KMS-11 (cell line): ENCODE data around the gene SLC2A5.

Source experiments
- H2AFZ ChIP-seq: fragments of 200-600 bp; sonication (generic); 2 replicates; pipeline ENCODE4 v1.6.1; 2016; ENCODE audit warnings: antibody characterized with exemption, mixed run types, low read depth
- H3K27ac ChIP-seq: fragments of 200-600 bp; sonication (generic); 2 replicates; pipeline ENCODE4 v1.6.1; 2016; ENCODE audit warnings: mild to moderate bottlenecking, mixed run types
- H3K27me3 ChIP-seq: fragments of 200-600 bp; sonication (generic); 2 replicates; pipeline ENCODE4 v1.6.1; 2017; ENCODE audit warnings: mild to moderate bottlenecking, low read depth, mixed run types, moderate library complexity; ENCODE audit not compliant: insufficient read depth
- H3K36me3 ChIP-seq: fragments of 200-600 bp; sonication (generic); 2 replicates; pipeline ENCODE4 v1.6.1; 2017; ENCODE audit warnings: mild to moderate bottlenecking, mixed run types; ENCODE audit not compliant: insufficient read depth
- H3K4me1 ChIP-seq: fragments of 200-600 bp; sonication (generic); 2 replicates; pipeline ENCODE4 v1.6.1; 2016; ENCODE audit warnings: mild to moderate bottlenecking, low read depth, mixed run types; ENCODE audit not compliant: poor library complexity, severe bottlenecking
- H3K4me2 ChIP-seq: fragments of 200-600 bp; sonication (generic); 2 replicates; pipeline ENCODE4 v1.7.0; 2016; ENCODE audit warnings: mild to moderate bottlenecking, mixed run types
- H3K4me3 ChIP-seq: fragments of 200-600 bp; sonication (generic); IDR thresholded peaks from 2 replicates; pipeline ENCODE4 v1.6.1; 2017; ENCODE audit warnings: low read depth, low read length, mixed read lengths; ENCODE audit not compliant: insufficient read depth
- H3K79me2 ChIP-seq: fragments of 200-600 bp; sonication (generic); 2 replicates; pipeline ENCODE4 v1.6.1; 2016; ENCODE audit warnings: low read depth, mixed run types; ENCODE audit not compliant: insufficient read depth
- H3K9ac ChIP-seq: fragments of 200-600 bp; sonication (generic); 2 replicates; pipeline ENCODE4 v1.6.1; 2016; ENCODE audit warnings: mild to moderate bottlenecking, mixed run types
- H4K20me1 ChIP-seq: fragments of 200-600 bp; sonication (generic); 2 replicates; pipeline ENCODE4 v1.6.1; 2016; ENCODE audit warnings: mild to moderate bottlenecking, mixed run types; ENCODE audit not compliant: insufficient read depth
- TF ChIP-seq, protein P1 (sequence below): fragments of 200-600 bp; sonication (generic); conservative IDR thresholded peaks from 2 replicates; pipeline ENCODE4 v1.6.1; 2017; ENCODE audit warnings: low read depth, mild to moderate bottlenecking, antibody characterized with exemption, low read length, moderate library complexity, mixed read lengths

SLC2A5 gene

DNA sequence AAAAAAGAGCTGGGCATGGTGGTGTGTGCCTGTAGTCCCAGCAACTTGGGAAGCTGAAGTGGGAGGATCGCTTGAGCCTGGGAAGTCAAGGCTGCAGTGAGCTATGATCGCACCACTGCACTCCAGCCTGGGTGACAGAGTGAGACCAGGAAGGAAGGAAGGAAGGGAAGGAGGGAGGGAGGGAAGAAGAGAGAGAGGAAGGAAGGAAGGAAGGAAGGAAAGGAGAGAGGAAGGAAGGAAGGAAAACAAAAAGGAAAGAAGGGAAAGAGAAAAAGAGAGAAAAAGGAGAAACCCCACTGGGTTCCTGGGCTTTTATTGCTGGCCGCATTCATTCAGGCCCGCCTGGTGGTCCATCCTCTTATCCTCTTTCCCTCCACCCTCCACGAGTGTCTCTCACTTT is 53.0 kb downstream of the SLC2A5 start:
- Histone ChIP-seq H3K36me3 (no peaks in the 10 kb centered on the region), H3K27ac (no peak overlapping the region), H3K9ac (no peak overlapping the region), H3K27me3 (peaks cover 9% of the 10 kb centered on the region), H3K4me3 (no peak overlapping the region), H3K79me2 (no peaks in the 10 kb centered on the region), H2AFZ (no peak overlapping the region), H4K20me1 (no peaks in the 10 kb centered on the region), H3K4me1 (no peaks in the 10 kb centered on the region), H3K4me2 (no peak overlapping the region)
- TF ChIP-seq, protein P1, sequence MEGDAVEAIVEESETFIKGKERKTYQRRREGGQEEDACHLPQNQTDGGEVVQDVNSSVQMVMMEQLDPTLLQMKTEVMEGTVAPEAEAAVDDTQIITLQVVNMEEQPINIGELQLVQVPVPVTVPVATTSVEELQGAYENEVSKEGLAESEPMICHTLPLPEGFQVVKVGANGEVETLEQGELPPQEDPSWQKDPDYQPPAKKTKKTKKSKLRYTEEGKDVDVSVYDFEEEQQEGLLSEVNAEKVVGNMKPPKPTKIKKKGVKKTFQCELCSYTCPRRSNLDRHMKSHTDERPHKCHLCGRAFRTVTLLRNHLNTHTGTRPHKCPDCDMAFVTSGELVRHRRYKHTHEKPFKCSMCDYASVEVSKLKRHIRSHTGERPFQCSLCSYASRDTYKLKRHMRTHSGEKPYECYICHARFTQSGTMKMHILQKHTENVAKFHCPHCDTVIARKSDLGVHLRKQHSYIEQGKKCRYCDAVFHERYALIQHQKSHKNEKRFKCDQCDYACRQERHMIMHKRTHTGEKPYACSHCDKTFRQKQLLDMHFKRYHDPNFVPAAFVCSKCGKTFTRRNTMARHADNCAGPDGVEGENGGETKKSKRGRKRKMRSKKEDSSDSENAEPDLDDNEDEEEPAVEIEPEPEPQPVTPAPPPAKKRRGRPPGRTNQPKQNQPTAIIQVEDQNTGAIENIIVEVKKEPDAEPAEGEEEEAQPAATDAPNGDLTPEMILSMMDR: no peak

DNA sequence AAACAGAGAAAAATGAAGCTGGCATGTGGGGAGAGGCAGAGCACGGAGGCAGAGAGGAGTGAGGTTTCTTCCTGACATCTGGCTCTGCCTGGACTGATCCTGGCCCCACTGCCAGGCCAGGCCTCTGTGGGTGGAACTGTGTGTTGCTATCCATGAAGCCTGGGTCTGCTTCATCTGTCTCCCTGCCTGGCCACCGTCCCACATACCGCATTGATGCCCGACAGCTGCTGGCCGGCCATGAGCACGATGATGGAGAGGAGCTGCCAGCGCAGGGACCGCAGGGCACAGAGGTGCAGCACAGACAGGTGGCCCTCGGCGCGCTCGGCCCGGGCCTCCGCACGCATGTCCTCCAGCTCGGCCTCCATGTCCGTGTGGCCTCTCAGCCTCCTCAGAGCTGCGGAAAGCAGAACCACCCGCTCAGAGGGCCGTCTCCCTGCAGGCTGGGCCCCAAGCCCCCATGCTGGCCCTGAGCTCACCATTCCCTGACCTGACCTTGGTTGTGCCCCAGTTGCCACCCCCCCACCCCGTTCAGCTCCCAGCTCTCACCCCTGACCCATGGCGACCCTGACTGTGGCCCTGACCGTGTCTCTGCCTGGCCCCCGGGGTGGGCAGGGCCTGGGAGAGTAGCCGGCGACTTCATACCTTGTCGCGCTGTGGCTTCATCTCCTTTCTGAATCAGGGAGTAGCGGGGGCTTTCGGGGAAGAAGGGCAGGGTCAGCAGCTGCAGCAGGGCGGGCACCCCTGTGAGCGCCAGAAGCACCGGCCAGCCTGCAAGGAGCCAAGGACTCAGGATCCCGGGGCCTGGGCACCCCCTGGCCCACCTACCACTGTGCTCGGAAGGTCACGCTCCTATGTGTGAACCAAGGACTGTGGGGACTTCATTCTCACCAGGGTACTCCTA is 54.7 kb downstream of the SLC2A5 start:
- Histone ChIP-seq H3K4me2 (no peak overlapping the region), H3K27me3 (peaks cover 9% of the 10 kb centered on the region), H3K36me3 (no peaks in the 10 kb centered on the region), H3K9ac (no peak overlapping the region), H3K27ac (no peak overlapping the region), H3K79me2 (no peaks in the 10 kb centered on the region), H3K4me1 (no peaks in the 10 kb centered on the region), H2AFZ (no peak overlapping the region), H3K4me3 (no peak overlapping the region), H4K20me1 (no peaks in the 10 kb centered on the region)
- TF ChIP-seq, protein P1: no peak

DNA sequence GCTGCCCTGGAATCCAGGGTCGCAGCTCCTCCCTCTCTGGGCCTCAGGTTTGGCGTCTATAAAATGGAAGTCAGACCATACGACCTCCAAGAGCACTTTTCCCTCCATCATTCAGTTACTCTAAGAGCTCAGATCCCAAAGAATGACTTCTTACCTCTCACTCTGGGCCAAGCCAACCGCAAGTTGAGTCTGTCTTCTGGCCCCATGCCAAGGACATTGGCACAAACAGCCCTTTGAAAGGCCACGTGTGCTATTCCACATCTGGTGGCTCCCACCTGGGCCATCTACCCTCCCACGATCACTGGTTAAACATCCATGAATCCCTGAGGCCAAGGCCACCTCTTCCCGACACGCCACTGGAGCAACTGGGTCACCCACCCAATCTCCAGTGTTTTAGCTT is 55.6 kb downstream of the SLC2A5 start:
- Histone ChIP-seq H3K4me1 (no peaks in the 10 kb centered on the region), H3K27me3 (peaks cover 13% of the 10 kb centered on the region)

DNA sequence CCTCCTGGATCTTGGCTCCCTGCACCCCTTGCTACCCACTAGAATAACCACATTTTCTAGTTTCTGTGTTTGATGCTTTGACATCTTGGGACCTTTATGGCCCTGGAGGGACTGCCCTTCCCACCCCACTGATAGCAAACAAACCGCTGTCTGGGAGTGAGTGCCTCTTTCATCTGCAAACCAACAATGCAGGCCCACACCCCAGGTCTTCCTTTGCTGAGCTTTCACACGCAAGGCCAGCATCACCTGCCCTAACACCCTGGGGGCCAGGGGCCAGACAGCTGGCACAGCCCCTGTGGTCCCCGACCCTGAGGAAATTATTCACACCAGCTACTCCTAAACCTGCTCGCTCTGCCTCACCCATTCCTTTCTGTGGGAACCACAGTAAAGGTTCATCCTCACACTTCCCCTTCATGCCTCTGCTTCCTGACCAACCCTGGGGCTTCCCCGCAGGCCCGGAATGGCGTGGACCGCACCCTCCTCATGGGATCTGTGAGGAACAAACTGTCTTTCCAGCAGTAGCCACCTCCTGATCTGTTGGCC is 58.6 kb downstream of the SLC2A5 start:
- Histone ChIP-seq H3K4me2 (no peak overlapping the region), H3K79me2 (no peaks in the 10 kb centered on the region), H3K4me3 (no peak overlapping the region), H3K9ac (no peak overlapping the region), H3K36me3 (no peaks in the 10 kb centered on the region), H3K27me3 (peaks cover 14% of the 10 kb centered on the region), H3K27ac (no peak overlapping the region), H2AFZ (no peak overlapping the region), H3K4me1 (no peaks in the 10 kb centered on the region), H4K20me1 (no peaks in the 10 kb centered on the region)
- TF ChIP-seq, protein P1: no peak

More for the DNA sequence above, 55.6 kb downstream of the SLC2A5 start:
- TF ChIP-seq, protein P1: no peak
- Histone ChIP-seq H3K79me2 (no peaks in the 10 kb centered on the region), H3K9ac (no peak overlapping the region), H3K36me3 (no peaks in the 10 kb centered on the region), H3K4me2 (no peak overlapping the region), H4K20me1 (no peaks in the 10 kb centered on the region), H2AFZ (no peak overlapping the region), H3K27ac (no peak overlapping the region), H3K4me3 (no peak overlapping the region)
